Upper lobe of left lung (tissue), 6 donors: ENCODE measurements around the gene CST8. TPM values are rescaled to one million over a fixed set of nuclear protein-coding genes. Genes with fewer than 3 reads are reported as not detected.

ENCODE experiments used
- ATAC-seq, 2 donors: fragments of 200-7000 bp; cut with Tn5 transposase; one replicate each; pipeline ENCODE4 v1.9.1; 2022; ENCODE audit warnings: mild to moderate bottlenecking in 2 of 2, moderate library complexity in 2 of 2; ENCODE audit not compliant: low FRiP score in 2 of 2
- DNase-seq, 2 donors: peaks; one replicate each; pipeline ENCODE4 v3.0.0-alpha.2; 2019 to 2020
- H3K27ac ChIP-seq, 4 donors: fragments of 200-600 bp; sonication (generic); one replicate each; pipeline ENCODE4 v1.5.1; 2016 to 2019
- H3K27me3 ChIP-seq, 4 donors: fragments of 200-600 bp; sonication (generic); one replicate each; pipeline ENCODE4 v1.5.1; 2017 to 2019
- H3K36me3 ChIP-seq, 4 donors: fragments of 200-600 bp; sonication (generic); one replicate each; pipeline ENCODE4 v1.5.1; 2016 to 2019
- H3K4me1 ChIP-seq, 4 donors: fragments of 200-600 bp; sonication (generic); one replicate each; pipeline ENCODE4 v1.5.1; 2018 to 2019
- H3K4me3 ChIP-seq, 4 donors: fragments of 200-600 bp; sonication (generic); one replicate each; pipeline ENCODE4 v1.5.1; 2017 to 2019; ENCODE audit warnings: mild to moderate bottlenecking in 2 of 4, moderate library complexity in 1 of 4
- H3K9me3 ChIP-seq, 4 donors: fragments of 200-600 bp; sonication (generic); one replicate each; pipeline ENCODE4 v1.5.1; 2018 to 2019
- EP300 ChIP-seq, 4 donors: sonication (generic); formaldehyde crosslinking; IDR thresholded peaks; one replicate each; pipeline ENCODE4 v1.5.1; 2017; ENCODE audit warnings: antibody characterized with exemption in 4 of 4, control low read depth in 2 of 4
- POLR2A ChIP-seq, 4 donors: fragments of 450-650 bp; IDR thresholded peaks; one replicate each; pipeline ENCODE4 v1.5.1; 2016 to 2017; ENCODE audit warnings: antibody characterized with exemption in 4 of 4, mild to moderate bottlenecking in 2 of 4
- POLR2AphosphoS5 ChIP-seq, 2 donors: sonication (generic); formaldehyde crosslinking; IDR thresholded peaks; one replicate each; pipeline ENCODE4 v1.5.1; 2017; ENCODE audit warnings: antibody characterized with exemption in 2 of 2
- WGBS, 2 donors: methylation state at CpG; one replicate each; pipeline ENCODE4 v1.1.5; 2017 to 2018; 5-methylcytosine and 5-hydroxymethylcytosine counted together
- total RNA-seq, 6 donors: library from RNA; depleted of rRNA in 4 of 6; stranded (reverse); fragments of >200 nt in 4 of 6; gene quantifications; one replicate each; pipeline versions ENCODE4 v1.1.0 to v1.2.1, GENCODE V29; 2016 to 2021
- TF ChIP-seq, protein P1 (sequence below), 6 experiments: fragments of 450-650 bp in 4 of 6; fragments of 200-600 bp in 2 of 6; sonication (generic) in 2 of 6; IDR thresholded peaks; one replicate each; pipeline ENCODE4 v1.5.1; 2016 to 2019; ENCODE audit warnings: antibody characterized with exemption in 6 of 6
- donor health status: DM: no; HTN: no; CAD: no; lungs with moderate emphysema.
- donor health status: DM: no; HTN: yes; CAD: no; lungs with severe emphysema.

The CST8 gene
- total RNA-seq, 6 donors from 2014 or later: not detected

- H3K4me3 ChIP-seq: no peak overlapping the region
- H3K27ac ChIP-seq: no peak overlapping the region
- TF ChIP-seq POLR2AphosphoS5 (IDR thresholded peaks at IDR 0.05): no peak
- H3K4me1 ChIP-seq: no peaks in the 10 kb centered on the region
- peak in 1 of 2 donors; percentile 35 for DNase-seq
- H3K27me3 ChIP-seq: no peaks in the 10 kb centered on the region
- H3K9me3 ChIP-seq: no peaks in the 10 kb centered on the region
- WGBS, 2 donors: 67 to 76% methylated on average over 3 to 9 of the region's 10 CpGs
- no peak for ATAC-seq
- no peaks in the 10 kb centered on the region for H3K36me3 ChIP-seq
Measured at GRCh38 chr20:23509247-23509913, 18.5 kb downstream of the CST8 start.

GRCh38 chr20:23510000-23510590 is 19.2 kb downstream of the CST8 start:
- Histone ChIP-seq H3K27me3 (no peaks in the 10 kb centered on the region), H3K27ac (no peak overlapping the region), H3K4me3 (no peak overlapping the region), H3K36me3 (no peaks in the 10 kb centered on the region), H3K9me3 (no peaks in the 10 kb centered on the region), H3K4me1 (no peaks in the 10 kb centered on the region)
- ATAC-seq (no peak), DNase-seq (peak in 1 of 2 donors; percentile 41)
- no peak for TF ChIP-seq POLR2A (IDR thresholded peaks at IDR 0.05)
- TF ChIP-seq EP300 (IDR thresholded peaks at IDR 0.05): no peak
- no peak for TF ChIP-seq POLR2AphosphoS5 (IDR thresholded peaks at IDR 0.05)
- TF ChIP-seq, protein P1, sequence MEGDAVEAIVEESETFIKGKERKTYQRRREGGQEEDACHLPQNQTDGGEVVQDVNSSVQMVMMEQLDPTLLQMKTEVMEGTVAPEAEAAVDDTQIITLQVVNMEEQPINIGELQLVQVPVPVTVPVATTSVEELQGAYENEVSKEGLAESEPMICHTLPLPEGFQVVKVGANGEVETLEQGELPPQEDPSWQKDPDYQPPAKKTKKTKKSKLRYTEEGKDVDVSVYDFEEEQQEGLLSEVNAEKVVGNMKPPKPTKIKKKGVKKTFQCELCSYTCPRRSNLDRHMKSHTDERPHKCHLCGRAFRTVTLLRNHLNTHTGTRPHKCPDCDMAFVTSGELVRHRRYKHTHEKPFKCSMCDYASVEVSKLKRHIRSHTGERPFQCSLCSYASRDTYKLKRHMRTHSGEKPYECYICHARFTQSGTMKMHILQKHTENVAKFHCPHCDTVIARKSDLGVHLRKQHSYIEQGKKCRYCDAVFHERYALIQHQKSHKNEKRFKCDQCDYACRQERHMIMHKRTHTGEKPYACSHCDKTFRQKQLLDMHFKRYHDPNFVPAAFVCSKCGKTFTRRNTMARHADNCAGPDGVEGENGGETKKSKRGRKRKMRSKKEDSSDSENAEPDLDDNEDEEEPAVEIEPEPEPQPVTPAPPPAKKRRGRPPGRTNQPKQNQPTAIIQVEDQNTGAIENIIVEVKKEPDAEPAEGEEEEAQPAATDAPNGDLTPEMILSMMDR (IDR thresholded peaks at IDR 0.05): no peak
- WGBS, 2 donors: 81 to 92% methylated on average over 6 to 12 of the region's 12 CpGs

DNA sequence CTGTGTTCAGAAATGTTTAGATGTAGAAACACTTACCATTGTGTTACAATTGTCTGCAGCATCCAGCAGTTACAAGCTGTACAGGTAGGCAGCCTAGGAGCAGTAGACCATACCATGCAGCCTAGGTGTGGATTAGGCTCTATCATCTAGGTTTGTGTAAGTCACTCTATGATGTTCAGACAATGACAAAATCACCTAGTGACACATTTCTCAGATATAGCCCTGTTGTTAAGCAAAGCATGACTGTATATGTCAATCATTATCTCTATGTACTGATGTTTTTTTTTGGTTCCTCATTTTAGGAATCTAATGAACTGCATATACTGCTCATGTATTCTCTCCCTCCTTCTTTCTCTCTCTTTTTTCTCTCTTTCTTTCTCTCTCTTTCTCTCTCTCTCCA is 22.2 kb downstream of the CST8 start:
- no peaks in the 10 kb centered on the region for H3K9me3 ChIP-seq
- H3K27ac ChIP-seq: no peak overlapping the region
- H3K27me3 ChIP-seq: no peaks in the 10 kb centered on the region
- ATAC-seq (no peak), DNase-seq (no peak)
- no peak overlapping the region for H3K4me3 ChIP-seq
- no peaks in the 10 kb centered on the region for H3K4me1 ChIP-seq
- H3K36me3 ChIP-seq: no peaks in the 10 kb centered on the region
- TF ChIP-seq POLR2A (IDR thresholded peaks at IDR 0.05) (no peak), POLR2AphosphoS5 (IDR thresholded peaks at IDR 0.05) (no peak), EP300 (IDR thresholded peaks at IDR 0.05) (no peak)
- TF ChIP-seq, protein P1 (IDR thresholded peaks at IDR 0.05): no peak

GRCh38 chr20:23514848-23515247 is 23.9 kb downstream of the CST8 start:
- no peak overlapping the region for H3K4me3 ChIP-seq
- no peaks in the 10 kb centered on the region for H3K27me3 ChIP-seq
- ATAC-seq (no peak), DNase-seq (no peak)
- no peaks in the 10 kb centered on the region for H3K36me3 ChIP-seq
- no peak overlapping the region for H3K27ac ChIP-seq
- TF ChIP-seq, protein P1 (IDR thresholded peaks at IDR 0.05): no peak
- TF ChIP-seq EP300 (IDR thresholded peaks at IDR 0.05) (no peak), POLR2AphosphoS5 (IDR thresholded peaks at IDR 0.05) (no peak)
- H3K9me3 ChIP-seq: no peaks in the 10 kb centered on the region
- 45 to 59% methylated on average over 1 of the region's 1 CpG for WGBS, 2 donors
- H3K4me1 ChIP-seq: no peaks in the 10 kb centered on the region

DNA sequence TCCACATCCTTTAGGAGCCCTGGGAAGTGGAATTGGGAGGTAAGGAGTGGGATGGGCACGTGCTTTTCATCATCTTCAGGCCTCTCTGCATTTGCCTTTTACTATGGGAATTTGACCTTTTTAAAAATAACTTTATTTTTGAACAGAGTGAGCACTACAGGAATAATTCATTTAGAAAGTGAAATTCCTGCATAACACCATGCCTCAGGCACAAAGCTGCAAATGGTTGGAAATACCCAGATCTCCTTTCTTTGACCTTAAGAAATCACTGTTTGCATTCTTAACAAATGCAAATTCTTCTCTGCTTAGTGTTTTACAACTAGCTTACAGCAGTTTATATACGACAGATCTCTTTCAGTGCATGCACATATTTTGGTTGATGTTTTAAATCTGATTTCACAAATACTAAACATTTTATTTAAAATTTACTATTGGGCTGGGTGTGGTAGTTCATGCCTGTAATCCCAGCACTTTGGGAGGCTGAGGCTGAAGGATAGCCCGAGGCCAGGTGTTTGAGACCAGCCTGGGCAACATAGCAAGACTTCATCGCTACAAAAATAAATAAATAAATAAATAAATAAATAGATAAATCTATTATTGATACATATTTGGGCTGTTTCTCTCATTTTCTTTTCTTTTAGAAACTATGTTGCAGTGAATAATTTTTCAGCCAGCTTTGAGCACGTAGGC is 24.5 kb downstream of the CST8 start:
- Histone ChIP-seq H3K27me3 (no peaks in the 10 kb centered on the region), H3K4me1 (no peaks in the 10 kb centered on the region), H3K9me3 (no peaks in the 10 kb centered on the region), H3K36me3 (no peaks in the 10 kb centered on the region), H3K4me3 (no peak overlapping the region), H3K27ac (no peak overlapping the region)
- 81 to 85% methylated on average over 5 of the region's 5 CpGs for WGBS, 2 donors
- no peak for ATAC-seq
- TF ChIP-seq EP300 (IDR thresholded peaks at IDR 0.05): no peak
- DNase-seq: no peak
